HFFc6 (cell line): Measurements from ENCODE around the gene IL10. TPM values are rescaled to one million over a fixed set of nuclear protein-coding genes. Genes with fewer than 3 reads are reported as not detected.

Experiments used
- DNase-seq: peaks from one replicate; pipeline ENCODE4 v3.0.0-alpha.2; 2018
- H3K27ac Mint-ChIP-seq: 2 replicates; pipeline ENCODE4 v1.8.0; 2020; ENCODE audit warnings: mild to moderate bottlenecking, mixed read lengths
- H3K27me3 Mint-ChIP-seq: 2 replicates; pipeline ENCODE4 v1.8.0; 2021; ENCODE audit warnings: mild to moderate bottlenecking, moderate library complexity, mixed read lengths; ENCODE audit not compliant: insufficient read depth
- H3K36me3 Mint-ChIP-seq: 2 replicates; pipeline ENCODE4 v1.8.0; 2021; ENCODE audit warnings: low read depth, mixed read lengths
- H3K4me1 Mint-ChIP-seq: 2 replicates; pipeline ENCODE4 v1.8.0; 2020; ENCODE audit warnings: low read depth, mixed read lengths
- H3K4me3 Mint-ChIP-seq: 2 replicates; pipeline ENCODE4 v1.8.0; 2020; ENCODE audit warnings: mild to moderate bottlenecking, moderate library complexity, mixed read lengths
- H3K9me3 Mint-ChIP-seq: 2 replicates; pipeline ENCODE4 v1.8.0; 2020; ENCODE audit warnings: mild to moderate bottlenecking, mixed read lengths
- CTCF ChIP-seq: fragments of 200-600 bp; sonication (generic); IDR thresholded peaks from 2 replicates; pipeline ENCODE4 v1.5.0; 2021; ENCODE audit warnings: antibody characterized with exemption, mild to moderate bottlenecking
- total RNA-seq, 6 experiments: library from RNA; stranded (reverse); fragmentation: NEBNext Ultra II Directional; extraction: Animal tissue kit (Norgen Biotek cat#: 25700); gene quantifications; 2 replicates in 1 of 6; 3 replicates in 5 of 6; pipeline ENCODE4 v1.2.3, GENCODE V29; 2021

The IL10 gene
- total RNA-seq, 6 experiments from 2014 or later: not detected

DNA sequence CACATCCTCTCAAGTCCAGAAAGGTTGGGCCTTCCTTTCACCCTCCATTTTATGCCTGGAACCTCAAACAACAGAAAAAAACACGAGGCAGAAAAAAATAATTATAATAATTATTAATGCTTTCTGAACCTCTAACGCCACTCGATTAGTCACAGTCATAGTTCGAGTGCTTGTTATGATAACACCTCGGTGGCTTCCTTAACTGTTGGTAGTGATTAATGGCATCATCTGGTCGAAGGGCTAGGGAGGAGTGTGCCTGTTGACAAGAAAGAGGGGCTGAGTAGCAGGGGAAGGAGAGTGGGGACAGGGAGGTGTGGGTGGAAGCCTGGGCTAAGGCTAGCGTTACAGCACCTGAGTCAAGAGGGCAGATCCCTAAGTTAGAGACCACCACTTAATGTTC, 21.3 kb upstream of the IL10 start:
- H3K9me3 Mint-ChIP-seq: no peaks in the 10 kb centered on the region
- peaks cover 3% of the 10 kb centered on the region for H3K27me3 Mint-ChIP-seq
- no peaks in the 10 kb centered on the region for H3K36me3 Mint-ChIP-seq
- TF ChIP-seq CTCF: no peak
- no peak overlapping the region for H3K4me3 Mint-ChIP-seq
- no peak overlapping the region for H3K27ac Mint-ChIP-seq
- peaks cover 23% of the 10 kb centered on the region for H3K4me1 Mint-ChIP-seq
- DNase-seq: no peak

GRCh38 chr1:206792939-206793607, 20.8 kb upstream of the IL10 start:
- H3K27ac Mint-ChIP-seq: no peak overlapping the region
- TF ChIP-seq CTCF: no peak
- peaks cover 23% of the 10 kb centered on the region for H3K4me1 Mint-ChIP-seq
- DNase-seq: no peak
- H3K4me3 Mint-ChIP-seq: no peak overlapping the region
- H3K27me3 Mint-ChIP-seq: peaks cover 3% of the 10 kb centered on the region
- no peaks in the 10 kb centered on the region for H3K9me3 Mint-ChIP-seq
- H3K36me3 Mint-ChIP-seq: no peaks in the 10 kb centered on the region

DNA sequence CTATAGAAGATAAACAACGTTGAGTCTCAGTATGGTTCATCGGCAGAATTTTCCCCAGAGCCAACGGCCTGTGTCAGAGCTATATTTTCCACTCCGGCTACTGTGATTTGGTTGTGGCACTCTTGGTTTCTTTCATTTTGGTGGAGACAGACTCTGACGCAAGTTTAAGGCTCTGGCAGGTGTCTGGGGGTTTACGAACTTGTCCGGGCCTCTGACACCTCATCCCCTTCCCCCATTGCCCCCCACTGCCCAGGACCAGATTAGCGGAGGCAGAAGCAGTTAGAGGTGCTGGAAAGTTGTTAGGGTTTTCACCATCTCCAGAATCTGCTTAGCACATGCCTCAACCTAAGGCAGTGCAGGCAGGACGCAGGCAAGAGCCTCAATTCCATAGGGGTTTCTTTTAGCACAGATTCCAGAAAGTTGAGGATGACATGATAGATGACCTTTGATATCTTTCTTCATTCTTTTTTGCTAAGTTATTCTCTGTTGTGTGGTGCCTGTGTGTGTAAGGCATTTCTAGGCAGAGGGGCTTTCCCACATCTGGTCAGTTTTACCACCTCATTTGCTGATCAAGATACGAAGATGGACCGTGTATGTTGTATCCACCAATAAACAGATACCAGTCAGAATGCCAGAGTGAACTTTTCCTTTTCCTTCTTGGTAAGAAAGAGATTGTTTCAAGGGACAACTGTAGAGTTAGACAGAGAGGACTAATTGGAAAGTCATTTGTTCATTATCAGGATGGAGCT, 18.4 kb upstream of the IL10 start:
- DNase-seq: no peak
- H3K36me3 Mint-ChIP-seq: no peaks in the 10 kb centered on the region
- peak overlapping the region; percentile 67 for H3K27ac Mint-ChIP-seq
- H3K4me3 Mint-ChIP-seq: no peak overlapping the region
- no peaks in the 10 kb centered on the region for H3K9me3 Mint-ChIP-seq
- peaks cover 23% of the 10 kb centered on the region for H3K4me1 Mint-ChIP-seq
- peaks cover 4% of the 10 kb centered on the region; the same call in 1 of the 2 replicates for H3K27me3 Mint-ChIP-seq
- no peak for TF ChIP-seq CTCF

DNA sequence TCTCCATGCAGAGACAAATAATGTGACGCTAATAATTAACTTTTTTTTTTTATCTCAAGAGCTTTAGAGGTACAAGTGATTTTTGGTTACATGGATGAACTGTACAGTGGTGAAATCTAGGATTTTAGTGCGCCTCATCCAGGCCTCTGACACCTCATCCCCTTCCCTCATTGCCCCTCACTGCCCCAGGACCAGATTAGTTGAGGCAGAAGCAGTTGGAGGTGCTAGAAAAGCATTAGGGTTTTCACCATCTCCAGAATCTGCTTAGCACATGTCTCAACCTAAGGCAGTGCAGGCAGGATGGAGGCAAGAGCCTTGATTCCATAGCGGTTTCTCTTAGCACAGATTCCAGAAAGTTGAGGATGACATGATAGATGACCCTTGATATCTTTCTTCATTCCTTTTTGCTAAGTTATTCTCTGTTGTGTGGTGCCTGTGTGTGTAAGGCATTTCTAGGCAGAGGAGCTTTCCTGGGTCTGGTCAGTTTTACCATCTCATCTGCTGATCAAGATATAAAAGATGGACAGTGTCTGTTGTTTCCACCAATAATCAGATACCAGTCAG, 16.3 kb upstream of the IL10 start:
- no peaks in the 10 kb centered on the region for H3K9me3 Mint-ChIP-seq
- no peaks in the 10 kb centered on the region for H3K36me3 Mint-ChIP-seq
- H3K4me1 Mint-ChIP-seq: peaks cover 23% of the 10 kb centered on the region
- peak; percentile 27 for DNase-seq
- peaks cover 4% of the 10 kb centered on the region for H3K27me3 Mint-ChIP-seq
- no peak overlapping the region for H3K27ac Mint-ChIP-seq
- H3K4me3 Mint-ChIP-seq: no peak overlapping the region
- TF ChIP-seq CTCF: no peak

- DNase-seq: no peak
- H3K4me1 Mint-ChIP-seq: peaks cover 23% of the 10 kb centered on the region
- H3K36me3 Mint-ChIP-seq: no peaks in the 10 kb centered on the region
- peaks cover 4% of the 10 kb centered on the region for H3K27me3 Mint-ChIP-seq
- no peaks in the 10 kb centered on the region for H3K9me3 Mint-ChIP-seq
- H3K27ac Mint-ChIP-seq: no peak overlapping the region
- H3K4me3 Mint-ChIP-seq: no peak overlapping the region
- TF ChIP-seq CTCF: no peak
Measured at GRCh38 chr1:206787891-206788290, 15.6 kb upstream of the IL10 start.
